22Rv1 (cell line): Measurements from ENCODE around the gene KCNK4.
A peak's percentile ranks its signal among the peaks of the same experiment; 100 is the strongest.

ENCODE experiments used
- H3K27ac ChIP-seq: fragments of 450-650 bp; 2 replicates; pipeline ENCODE4 v1.5.1; 2017
- CTCF ChIP-seq: fragments of 450-650 bp; IDR thresholded peaks from 2 replicates; pipeline ENCODE4 v1.5.1; 2017; ENCODE audit warnings: mild to moderate bottlenecking
- ZFX ChIP-seq: fragments of 450-650 bp; IDR thresholded peaks from 2 replicates; pipeline ENCODE4 v1.6.1; 2017; ENCODE audit warnings: antibody characterized with exemption, borderline replicate concordance

KCNK4 gene

GRCh38 chr11:64250415-64251015 is 40.6 kb upstream of the KCNK4 start:
- H3K27ac ChIP-seq = peak overlapping the region; percentile 82; the same call in 1 of the 2 replicates
- TF ChIP-seq CTCF (no peak), ZFX (no peak)

- peak within 1 kb of the TSS; percentile 82 for H3K27ac ChIP-seq
- peak; percentile 96 for TF ChIP-seq CTCF
- TF ChIP-seq ZFX = no peak
These were observed 39.9 kb upstream of the KCNK4 start, which contains the start of gene PLCB3 for GRCh38 chr11:64251016-64251752. Gene PLCB3, plus strand, starts transcription at chr11:64251530. Its CDS starts 120 bp downstream, at chr11:64251650.

DNA sequence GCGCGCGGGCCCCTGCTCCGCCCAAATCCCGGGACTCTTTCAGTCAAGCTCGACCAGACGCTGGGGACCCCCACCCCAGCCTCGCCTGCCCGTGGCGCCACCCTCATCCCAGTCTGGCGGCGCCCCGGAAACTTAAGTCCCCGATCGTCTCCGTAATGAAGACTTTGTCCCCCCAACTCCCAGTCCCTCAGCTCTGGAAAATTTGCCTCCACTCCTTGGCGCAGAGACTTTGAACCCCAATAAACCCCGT is 39.4 kb upstream of the KCNK4 start:
- H3K27ac ChIP-seq = peak overlapping the region; percentile 82
- no peak for TF ChIP-seq ZFX
- TF ChIP-seq CTCF = no peak

GRCh38 chr11:64252003-64252872 is 38.9 kb upstream of the KCNK4 start:
- peak overlapping the region; percentile 82 for H3K27ac ChIP-seq
- TF ChIP-seq ZFX (no peak), CTCF (no peak)

- H3K27ac ChIP-seq = peak overlapping the region; percentile 82
- TF ChIP-seq CTCF (no peak), ZFX (no peak)
These were observed 38.1 kb upstream of the KCNK4 start for GRCh38 chr11:64253043-64253442.

DNA sequence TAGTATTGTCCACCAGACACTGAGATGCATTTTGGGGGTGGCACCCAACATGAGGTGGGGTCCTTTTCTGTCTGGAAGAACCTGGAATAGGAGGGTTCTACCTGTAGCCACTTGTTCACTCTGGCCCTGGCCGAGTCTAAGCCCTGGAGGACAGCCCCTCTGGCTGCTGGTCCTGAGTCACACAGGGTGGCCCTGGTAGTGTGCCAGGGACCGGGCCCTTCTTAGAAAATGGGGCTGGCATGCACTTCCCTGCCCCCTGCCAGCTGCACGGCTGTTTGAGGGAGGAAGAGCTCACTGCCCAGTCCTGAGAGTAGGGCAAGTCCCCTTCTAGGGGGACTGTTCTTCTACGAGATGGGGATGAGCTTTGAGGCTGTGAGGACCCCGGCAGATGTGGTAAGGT is 37.6 kb upstream of the KCNK4 start:
- TF ChIP-seq CTCF (no peak), ZFX (no peak)
- H3K27ac ChIP-seq = peak overlapping the region; percentile 82
